CD14-positive monocyte (primary cell): ENCODE measurements around the gene SLC2A1. TPM values are rescaled to one million over a fixed set of nuclear protein-coding genes. Genes with fewer than 3 reads are reported as not detected.
"Not testable (repeated sequence)": the region's sequence is repeated elsewhere in the genome, so short reads cannot be mapped to it uniquely, and the experiment has no call there.

Source experiments
- DNase-seq, 3 donors: peaks; one replicate each; pipeline ENCODE4 v3.0.0-alpha.2; 2011 to 2022
- H2AFZ ChIP-seq: 2 replicates; pipeline ENCODE4 v1.6.0; 2012; ENCODE audit warnings: mild to moderate bottlenecking, low read depth, low read length, inconsistent platforms; ENCODE audit not compliant: insufficient read depth, poor library complexity, severe bottlenecking
- H3K27ac ChIP-seq, 2 donors: 1 replicate in 1 of 2; 2 replicates in 1 of 2; pipeline ENCODE4 v1.5.1; 2012 to 2013; ENCODE audit warnings: low read length in 2 of 2, control low read depth in 1 of 2, inconsistent platforms in 1 of 2, low read depth in 1 of 2, mild to moderate bottlenecking in 1 of 2
- H3K27me3 ChIP-seq, 2 donors: one replicate each; pipeline versions ENCODE4 v1.6.0 to v1.6.1; 2011 to 2013; ENCODE audit warnings: low read length in 2 of 2; ENCODE audit not compliant: control insufficient read depth in 2 of 2, insufficient read depth in 2 of 2
- H3K36me3 ChIP-seq, 2 donors: replicated peaks in 1 of 2; 1 replicate in 1 of 2; 2 replicates in 1 of 2; pipeline versions ENCODE4 v1.5.1 to v1.6.1; 2012 to 2013; ENCODE audit warnings: low read length in 2 of 2, control low read depth in 1 of 2, inconsistent platforms in 1 of 2, mild to moderate bottlenecking in 1 of 2; ENCODE audit not compliant: insufficient read depth in 2 of 2, control insufficient read depth in 1 of 2
- H3K4me1 ChIP-seq, 2 donors: 1 replicate in 1 of 2; 2 replicates in 1 of 2; pipeline versions ENCODE4 v1.5.1 to v1.6.1; 2012 to 2013; ENCODE audit warnings: low read length in 2 of 2, control low read depth in 1 of 2, inconsistent platforms in 1 of 2, mild to moderate bottlenecking in 1 of 2, moderate library complexity in 1 of 2; ENCODE audit not compliant: insufficient read depth in 2 of 2, control insufficient read depth in 1 of 2
- H3K4me2 ChIP-seq: replicated peaks from 2 replicates; pipeline ENCODE3; 2012; ENCODE audit warnings: low read length, moderate library complexity, mild to moderate bottlenecking; ENCODE audit not compliant: poor library complexity, severe bottlenecking; ENCODE audit errors: extremely low read depth
- H3K4me3 ChIP-seq, 3 experiments: fragments of 200-600 bp in 1 of 3; sonication (generic) in 1 of 3; replicated peaks in 1 of 3; 1 replicate in 2 of 3; 2 replicates in 1 of 3; pipeline ENCODE4 v1.5.1; 2011 to 2013; ENCODE audit warnings: low read length in 3 of 3, mild to moderate bottlenecking in 3 of 3, control low read depth in 2 of 3, low read depth in 2 of 3, inconsistent platforms in 1 of 3, moderate library complexity in 1 of 3
- H3K79me2 ChIP-seq: 2 replicates; pipeline ENCODE4 v1.6.0; 2012; ENCODE audit warnings: mild to moderate bottlenecking, control low read depth, inconsistent platforms, low read length, moderate library complexity; ENCODE audit not compliant: insufficient read depth
- H3K9ac ChIP-seq: 2 replicates; pipeline ENCODE4 v1.6.0; 2017; ENCODE audit warnings: low read length, mild to moderate bottlenecking; ENCODE audit not compliant: insufficient read depth, poor library complexity, severe bottlenecking
- H3K9me3 ChIP-seq, 2 donors: replicated peaks in 1 of 2; 1 replicate in 1 of 2; 2 replicates in 1 of 2; pipeline versions ENCODE4 v1.5.1 to v1.6.1; 2012 to 2013; ENCODE audit warnings: low read length in 2 of 2, control low read depth in 1 of 2; ENCODE audit not compliant: control insufficient read depth in 1 of 2, insufficient read depth in 1 of 2
- H4K20me1 ChIP-seq: 2 replicates; pipeline ENCODE4 v1.6.0; 2012; ENCODE audit warnings: mild to moderate bottlenecking, low read length, control low read depth, moderate library complexity; ENCODE audit not compliant: insufficient read depth
- H3K27ac Mint-ChIP-seq, 7 donors: one replicate each; pipeline ENCODE4 v1.8.0; 2020; ENCODE audit warnings: mild to moderate bottlenecking in 7 of 7, mixed read lengths in 7 of 7, moderate library complexity in 6 of 7, inconsistent platforms in 2 of 7
- H3K27me3 Mint-ChIP-seq, 3 donors: one replicate each; pipeline ENCODE4 v1.8.0; 2021 to 2022; ENCODE audit warnings: low read depth in 3 of 3, mild to moderate bottlenecking in 3 of 3, mixed read lengths in 3 of 3, moderate library complexity in 3 of 3, inconsistent platforms in 1 of 3
- H3K36me3 Mint-ChIP-seq, 2 donors: one replicate each; pipeline ENCODE4 v1.8.0; 2020; ENCODE audit warnings: mixed read lengths in 2 of 2, inconsistent platforms in 1 of 2, mild to moderate bottlenecking in 1 of 2
- H3K4me1 Mint-ChIP-seq: one replicate; pipeline ENCODE4 v1.8.0; 2020; ENCODE audit warnings: mild to moderate bottlenecking, mixed read lengths
- H3K4me3 Mint-ChIP-seq, 2 donors: one replicate each; pipeline ENCODE4 v1.8.0; 2020; ENCODE audit warnings: mild to moderate bottlenecking in 2 of 2, mixed read lengths in 2 of 2, moderate library complexity in 1 of 2
- H3K9me3 Mint-ChIP-seq, 7 donors: one replicate each; pipeline ENCODE4 v1.8.0; 2020 to 2022; ENCODE audit warnings: mixed read lengths in 7 of 7, mild to moderate bottlenecking in 6 of 7, moderate library complexity in 6 of 7, inconsistent platforms in 2 of 7
- WGBS: methylation state at CpG from one replicate; pipeline ENCODE4 v1.1.5; 2013; ENCODE audit warnings: missing lambda C conversion rate; ENCODE audit not compliant: insufficient coverage; 5-methylcytosine and 5-hydroxymethylcytosine counted together
- intact Hi-C, 2 donors: fragments of 100-400 bp; cut with micrococcal nuclease; formaldehyde crosslinking; loops; one replicate each; pipeline versions ENCODE4 v1.15.0 to v1.15.1; 2023
- polyA plus RNA-seq, 3 donors: library from polyadenylated mRNA; depleted of rRNA in 1 of 3; unstranded in 2 of 3; stranded (reverse) in 1 of 3; fragments of 300-500 nt in 2 of 3; fragments of >200 nt in 1 of 3; fragmentation: Illumina TruSeq in 2 of 3; gene quantifications; 1 replicate in 2 of 3; 2 replicates in 1 of 3; pipeline ENCODE4 v1.2.3, GENCODE V29; 2012 to 2021
- TF ChIP-seq, protein P1 (sequence below): fragments of 200-600 bp; IDR thresholded peaks from one replicate; pipeline ENCODE4 v1.8.0; 2022; ENCODE audit warnings: antibody characterized with exemption, mild to moderate bottlenecking

The SLC2A1 gene
- polyA plus RNA-seq, 3 donors = 0.56 to 5.0 (median 0.71) TPM

DNA sequence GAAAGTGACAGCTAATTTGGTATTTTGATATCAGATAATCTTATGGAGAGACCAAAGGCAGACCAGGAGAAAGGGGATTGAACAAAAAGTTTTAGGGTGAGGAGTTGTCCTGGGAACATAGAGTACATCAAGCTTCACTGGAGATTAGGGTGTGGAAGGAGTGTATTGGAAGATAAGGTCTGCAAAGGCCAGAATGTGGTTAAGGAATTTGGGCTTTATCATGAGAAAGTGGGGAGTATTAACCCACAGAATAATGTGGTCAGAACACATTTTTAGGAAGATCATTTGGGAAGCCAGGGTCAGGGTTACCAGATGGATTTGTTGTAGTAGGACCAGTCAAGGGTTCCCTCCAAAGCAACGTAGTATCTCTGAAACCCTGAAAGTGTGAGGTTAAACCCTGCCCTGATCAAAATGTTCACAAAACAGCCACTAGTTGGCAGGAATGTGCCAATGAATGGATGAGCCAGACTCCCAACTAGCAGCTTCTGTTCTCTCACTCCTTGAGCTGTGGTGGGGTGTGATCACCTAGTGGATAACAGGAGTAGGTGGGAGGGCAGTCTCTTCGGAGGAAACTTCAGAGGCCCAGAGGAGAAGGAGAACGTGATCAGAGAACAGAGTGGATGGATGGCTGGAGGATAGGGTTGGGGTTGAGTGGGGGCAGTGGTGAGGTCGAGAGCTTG is 35.8 kb downstream of the SLC2A1 start:
- Histone ChIP-seq H2AFZ (peak overlapping the region; percentile 90), H3K79me2 (no peaks in the 10 kb centered on the region), H3K4me1 (peaks cover 14 to 26% of the 10 kb centered on the region in 2 donors), H3K9me3 (no peaks in the 10 kb centered on the region), H3K4me3 (peak overlapping the region in 1 of 3 experiments; percentile 87), H3K36me3 (peaks cover 0 to 6% of the 10 kb centered on the region in 2 donors), H4K20me1 (no peaks in the 10 kb centered on the region), H3K27ac (peak overlapping the region in 1 of 2 donors; percentile 3), H3K4me2 (peak overlapping the region; percentile 91), H3K27me3 (no peaks in the 10 kb centered on the region), H3K9ac (no peak overlapping the region)
- Mint-ChIP-seq H3K27me3 (no peaks in the 10 kb centered on the region), H3K27ac (peak overlapping the region in 6 of 7 donors; percentile 30 to 87 (median 76)), H3K4me3 (peak overlapping the region; percentile 38 to 93), H3K9me3 (peaks cover 0 to 3% (median 0%) of the 10 kb centered on the region in 7 donors), H3K4me1 (peaks cover 27% of the 10 kb centered on the region), H3K36me3 (peaks cover 4 to 10% of the 10 kb centered on the region in 2 donors)
- 8% methylated on average over 4 of the region's 4 CpGs for WGBS
- TF ChIP-seq, protein P1, sequence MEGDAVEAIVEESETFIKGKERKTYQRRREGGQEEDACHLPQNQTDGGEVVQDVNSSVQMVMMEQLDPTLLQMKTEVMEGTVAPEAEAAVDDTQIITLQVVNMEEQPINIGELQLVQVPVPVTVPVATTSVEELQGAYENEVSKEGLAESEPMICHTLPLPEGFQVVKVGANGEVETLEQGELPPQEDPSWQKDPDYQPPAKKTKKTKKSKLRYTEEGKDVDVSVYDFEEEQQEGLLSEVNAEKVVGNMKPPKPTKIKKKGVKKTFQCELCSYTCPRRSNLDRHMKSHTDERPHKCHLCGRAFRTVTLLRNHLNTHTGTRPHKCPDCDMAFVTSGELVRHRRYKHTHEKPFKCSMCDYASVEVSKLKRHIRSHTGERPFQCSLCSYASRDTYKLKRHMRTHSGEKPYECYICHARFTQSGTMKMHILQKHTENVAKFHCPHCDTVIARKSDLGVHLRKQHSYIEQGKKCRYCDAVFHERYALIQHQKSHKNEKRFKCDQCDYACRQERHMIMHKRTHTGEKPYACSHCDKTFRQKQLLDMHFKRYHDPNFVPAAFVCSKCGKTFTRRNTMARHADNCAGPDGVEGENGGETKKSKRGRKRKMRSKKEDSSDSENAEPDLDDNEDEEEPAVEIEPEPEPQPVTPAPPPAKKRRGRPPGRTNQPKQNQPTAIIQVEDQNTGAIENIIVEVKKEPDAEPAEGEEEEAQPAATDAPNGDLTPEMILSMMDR = peak; percentile 87
- intact Hi-C loops = loop anchor here (5.0 to 10.0 kb wide), 4 partner anchors 34 to 252 kb away; partner anchors contain the start of genes SLC2A1 (in 2 of the 2), CFAP57 (in 1 of the 2) and EBNA1BP2 (in 1 of the 2)
- peak in 2 of 3 donors; percentile 62 to 73 for DNase-seq

DNA sequence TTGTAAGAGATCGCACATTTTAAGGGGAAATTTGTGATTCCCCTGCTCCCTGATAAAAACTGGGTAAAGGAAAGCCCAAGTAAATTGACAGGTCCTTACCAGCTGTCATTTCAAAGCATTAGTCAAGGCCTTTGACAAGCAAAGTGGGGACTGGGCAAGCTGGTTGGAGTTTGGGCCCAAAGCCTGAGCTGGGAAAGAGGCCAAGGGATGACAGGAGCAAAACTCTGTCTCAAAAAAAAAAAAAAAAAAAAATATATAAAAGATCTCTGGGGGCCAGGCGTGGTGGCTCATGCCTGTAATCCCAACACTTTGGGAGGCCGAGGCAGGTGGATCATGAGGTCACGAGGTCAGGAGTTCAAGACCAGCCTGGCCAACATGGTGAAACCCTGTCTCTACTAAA is 36.9 kb downstream of the SLC2A1 start:
- Mint-ChIP-seq H3K36me3 (peaks cover 0 to 1% of the 10 kb centered on the region in 2 donors), H3K4me3 (no peak overlapping the region), H3K9me3 (peaks cover 0 to 4% (median 0%) of the 10 kb centered on the region in 7 donors), H3K27me3 (no peaks in the 10 kb centered on the region), H3K4me1 (peaks cover 27% of the 10 kb centered on the region), H3K27ac (no peak overlapping the region)
- no peak overlapping the region for H3K9ac ChIP-seq
- H3K79me2 ChIP-seq = no peaks in the 10 kb centered on the region
- H3K9me3 ChIP-seq = peaks cover 0 to under 1% of the 10 kb centered on the region in 2 donors
- intact Hi-C loops = loop anchor here (5.0 to 10.0 kb wide), 4 partner anchors 36 to 253 kb away; partner anchors contain the start of genes SLC2A1 (in 2 of the 2), CFAP57 (in 1 of the 2) and EBNA1BP2 (in 1 of the 2)
- DNase-seq = no peak
- peaks cover 14 to 26% of the 10 kb centered on the region in 2 donors for H3K4me1 ChIP-seq
- H3K36me3 ChIP-seq = no peaks in the 10 kb centered on the region
- no peak overlapping the region for H2AFZ ChIP-seq
- no peak overlapping the region for H3K27ac ChIP-seq
- H3K4me3 ChIP-seq = no peak overlapping the region
- TF ChIP-seq, protein P1 = no peak
- no peak overlapping the region for H3K4me2 ChIP-seq
- 100% methylated on average over 1 of the region's 4 CpGs for WGBS
- H4K20me1 ChIP-seq = no peaks in the 10 kb centered on the region
- H3K27me3 ChIP-seq = no peaks in the 10 kb centered on the region

DNA sequence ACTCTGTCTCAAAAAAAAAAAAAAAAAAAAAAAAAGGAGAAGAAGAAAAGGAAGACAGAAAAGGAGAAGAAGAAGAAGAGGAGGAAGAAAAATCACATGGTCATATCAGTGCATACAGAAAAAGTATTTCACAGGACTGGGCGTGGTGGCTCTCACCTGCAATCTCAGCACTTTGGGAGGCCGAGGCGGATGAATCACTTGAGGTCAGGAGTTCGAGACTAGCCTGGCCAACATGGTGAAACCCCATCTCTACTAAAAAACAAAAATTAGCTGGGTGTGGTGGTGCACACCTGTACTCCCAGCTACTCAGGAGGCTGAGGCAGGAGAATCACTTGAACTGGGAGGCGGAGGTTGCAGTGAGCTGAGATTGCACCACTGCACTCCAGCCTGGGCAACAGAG is 39.0 kb downstream of the SLC2A1 start:
- H3K36me3 ChIP-seq, H3K4me3 Mint-ChIP-seq, H2AFZ ChIP-seq, H3K27me3 Mint-ChIP-seq, H3K79me2 ChIP-seq, H3K4me2 ChIP-seq, H3K4me3 ChIP-seq, H4K20me1 ChIP-seq, H3K9ac ChIP-seq, H3K27me3 ChIP-seq, H3K36me3 Mint-ChIP-seq, H3K27ac ChIP-seq: not testable (repeated sequence)
- Histone ChIP-seq H3K9me3 (peaks cover 0 to 11% of the 10 kb centered on the region in 2 donors), H3K4me1 (peaks cover 8 to 20% of the 10 kb centered on the region in 2 donors)
- WGBS = no CpG with 5 or more reads among the region's 5 CpGs
- intact Hi-C loops = loop anchor here (5.0 to 10.0 kb wide), 4 partner anchors 38 to 255 kb away; partner anchors contain the start of genes SLC2A1 (in 2 of the 2), CFAP57 (in 1 of the 2) and EBNA1BP2 (in 1 of the 2)
- Mint-ChIP-seq H3K4me1 (peaks cover 20% of the 10 kb centered on the region), H3K9me3 (peaks cover 3 to 12% (median 9%) of the 10 kb centered on the region in 7 donors), H3K27ac (peak overlapping the region in 3 of 7 donors; percentile 36 to 54 (median 37))
- peak in 1 of 3 donors; percentile 40 for DNase-seq
